HCT116 (cell line): ENCODE results near the gene ADAMTS4. TPM values are rescaled to one million over a fixed set of nuclear protein-coding genes. Genes with fewer than 3 reads are reported as not detected.

Source experiments
- ATAC-seq: fragments of 200-7000 bp; cut with Tn5 transposase; 2 replicates; pipeline ENCODE4 v1.9.1; 2020; ENCODE audit warnings: mild to moderate bottlenecking, moderate library complexity
- BruUV-seq: library from RNA; stranded (reverse); fragments of 400-500 nt; replicated peaks from 2 replicates; lab custom pipeline; 2021; lab: Mats Ljungman, UMichigan
- CTCF ChIA-PET: fragments of 300-600 bp; sonication (Branson Sonifier 250); formaldehyde crosslinking; loops from one replicate; lab custom pipeline; 2021; ENCODE audit warnings: antibody characterized with exemption; lab: Charles Lee
- POLR2A ChIA-PET: fragments of 300-600, 350-600 bp; sonication (Branson Sonifier 250); formaldehyde crosslinking; loops from one replicate; lab custom pipeline; 2021; ENCODE audit warnings: antibody characterized with exemption; lab: Charles Lee
- RAD21 ChIA-PET, 2 experiments: fragments of 300-600 bp; sonication (Branson Sonifier 250); formaldehyde crosslinking; loops; one replicate each; lab custom pipeline; 2023; ENCODE audit warnings: low total read pairs in 2 of 2; ENCODE audit not compliant: uncharacterized antibody in 2 of 2, unreplicated experiment in 2 of 2, low non-redundant PET in 1 of 2; lab: Charles Lee
- DNase-seq: peaks from one replicate; pipeline ENCODE4 v3.0.0-alpha.2; 2010; ENCODE audit warnings: low read depth, low spot score
- H2AFZ ChIP-seq: fragments of 200-600 bp; shearing (Covaris generic), sonication (generic); 2 replicates; pipeline ENCODE4 v1.6.1; 2017; ENCODE audit warnings: low read depth, mixed run types, mixed read lengths, antibody characterized with exemption, low read length; ENCODE audit not compliant: poor library complexity, severe bottlenecking
- H3K27ac ChIP-seq: 2 replicates; pipeline ENCODE4 v1.5.1; 2012; ENCODE audit warnings: low read depth, low read length
- H3K27me3 ChIP-seq: fragments of 200-600 bp; sonication (generic); 2 replicates; pipeline ENCODE4 v1.6.1; 2016; ENCODE audit warnings: mixed run types, low read length, mixed read lengths; ENCODE audit not compliant: insufficient read depth
- H3K36me3 ChIP-seq, 2 experiments: fragments of 200-500 bp in 1 of 2; fragments of 200-600 bp in 1 of 2; sonication (Bioruptor generic) in 1 of 2; sonication (generic) in 1 of 2; 2 replicates each; pipeline versions ENCODE4 v1.5.1 to v1.6.1; 2014 to 2016; ENCODE audit warnings: low read length in 2 of 2, inconsistent platforms in 1 of 2, mixed read lengths in 1 of 2, mixed run types in 1 of 2; ENCODE audit not compliant: insufficient read depth in 2 of 2, control insufficient read depth in 1 of 2
- H3K4me1 ChIP-seq, 2 experiments: fragments of 200-600 bp in 1 of 2; sonication (generic) in 1 of 2; 2 replicates each; pipeline versions ENCODE4 v1.5.1 to v1.6.1; 2012 to 2017; ENCODE audit warnings: low read length in 2 of 2, inconsistent platforms in 1 of 2, mild to moderate bottlenecking in 1 of 2, mixed read lengths in 1 of 2, mixed run types in 1 of 2, moderate library complexity in 1 of 2; ENCODE audit not compliant: insufficient read depth in 2 of 2, control insufficient read depth in 1 of 2
- H3K4me2 ChIP-seq: fragments of 200-600 bp; sonication (generic); 2 replicates; pipeline ENCODE4 v1.6.1; 2017; ENCODE audit warnings: mixed run types, low read length, mixed read lengths
- H3K4me3 ChIP-seq, 2 experiments: fragments of 200-600 bp in 1 of 2; sonication (generic) in 1 of 2; replicated peaks in 1 of 2; 2 replicates each; pipeline ENCODE4 v1.5.1; 2011 to 2016; ENCODE audit warnings: low read length in 2 of 2, control low read depth in 1 of 2, low read depth in 1 of 2, mild to moderate bottlenecking in 1 of 2, mixed read lengths in 1 of 2, mixed run types in 1 of 2
- H3K79me2 ChIP-seq: fragments of 200-600 bp; sonication (generic); 2 replicates; pipeline ENCODE4 v1.6.1; 2017; ENCODE audit warnings: mild to moderate bottlenecking, mixed run types, low read length, moderate library complexity, mixed read lengths; ENCODE audit not compliant: insufficient read depth
- H3K9ac ChIP-seq: fragments of 200-600 bp; sonication (generic); 2 replicates; pipeline ENCODE4 v1.6.1; 2016; ENCODE audit warnings: low read length, mixed read lengths
- H3K9me2 ChIP-seq: fragments of 200-600 bp; sonication (generic), shearing (Covaris generic); 2 replicates; pipeline ENCODE4 v1.6.1; 2017; ENCODE audit warnings: mixed run types, mild to moderate bottlenecking, moderate library complexity; ENCODE audit not compliant: insufficient read depth
- H3K9me3 ChIP-seq, 2 experiments: fragments of 200-500 bp in 1 of 2; fragments of 200-600 bp in 1 of 2; sonication (Bioruptor generic) in 1 of 2; sonication (generic) in 1 of 2; 2 replicates each; pipeline ENCODE4 v1.6.1; 2014 to 2017; ENCODE audit warnings: low read length in 2 of 2, mixed read lengths in 2 of 2, inconsistent platforms in 1 of 2, low read depth in 1 of 2, mild to moderate bottlenecking in 1 of 2, mixed run types in 1 of 2, moderate library complexity in 1 of 2; ENCODE audit not compliant: control insufficient read depth in 1 of 2, insufficient read depth in 1 of 2
- H4K20me1 ChIP-seq: fragments of 200-600 bp; sonication (generic), shearing (Covaris generic); 2 replicates; pipeline ENCODE4 v1.6.1; 2017; ENCODE audit warnings: mixed run types, mild to moderate bottlenecking, moderate library complexity; ENCODE audit not compliant: insufficient read depth
- CEBPB ChIP-seq: IDR thresholded peaks from 2 replicates; pipeline ENCODE4 v1.6.1; 2012; ENCODE audit warnings: low read depth
- FOSL1 ChIP-seq: IDR thresholded peaks from 2 replicates; pipeline ENCODE4 v1.6.1; 2012; ENCODE audit warnings: low read depth
- JUND ChIP-seq: IDR thresholded peaks from 2 replicates; pipeline ENCODE4 v1.6.1; 2012
- RAD21 ChIP-seq: IDR thresholded peaks from 2 replicates; pipeline ENCODE4 v1.6.1; 2012; ENCODE audit warnings: low read depth, mild to moderate bottlenecking
- intact Hi-C: fragments of 100-400 bp; cut with micrococcal nuclease; formaldehyde crosslinking; loops from 2 replicates; pipeline ENCODE4 v1.10.0; 2022
- total RNA-seq: library from RNA; stranded (reverse); gene quantifications from one replicate; pipeline ENCODE4 v1.2.1, GENCODE V29; 2021; ENCODE audit not compliant: unreplicated experiment
- TF ChIP-seq, protein P1 (sequence below), 3 experiments: fragments of 200-600 bp in 1 of 3; sonication (generic) in 1 of 3; IDR thresholded peaks in 2 of 3; conservative IDR thresholded peaks in 1 of 3; 2 replicates each; pipeline ENCODE4 v1.5.1; 2012 to 2017; ENCODE audit warnings: low read depth in 2 of 3, low read length in 2 of 3, antibody characterized with exemption in 1 of 3, borderline replicate concordance in 1 of 3, control low read depth in 1 of 3, mild to moderate bottlenecking in 1 of 3, mixed read lengths in 1 of 3, mixed run types in 1 of 3, moderate library complexity in 1 of 3; ENCODE audit not compliant: insufficient read depth in 1 of 3

Gene ADAMTS4
- total RNA-seq, 1 experiment from 2014 or later = not detected

DNA sequence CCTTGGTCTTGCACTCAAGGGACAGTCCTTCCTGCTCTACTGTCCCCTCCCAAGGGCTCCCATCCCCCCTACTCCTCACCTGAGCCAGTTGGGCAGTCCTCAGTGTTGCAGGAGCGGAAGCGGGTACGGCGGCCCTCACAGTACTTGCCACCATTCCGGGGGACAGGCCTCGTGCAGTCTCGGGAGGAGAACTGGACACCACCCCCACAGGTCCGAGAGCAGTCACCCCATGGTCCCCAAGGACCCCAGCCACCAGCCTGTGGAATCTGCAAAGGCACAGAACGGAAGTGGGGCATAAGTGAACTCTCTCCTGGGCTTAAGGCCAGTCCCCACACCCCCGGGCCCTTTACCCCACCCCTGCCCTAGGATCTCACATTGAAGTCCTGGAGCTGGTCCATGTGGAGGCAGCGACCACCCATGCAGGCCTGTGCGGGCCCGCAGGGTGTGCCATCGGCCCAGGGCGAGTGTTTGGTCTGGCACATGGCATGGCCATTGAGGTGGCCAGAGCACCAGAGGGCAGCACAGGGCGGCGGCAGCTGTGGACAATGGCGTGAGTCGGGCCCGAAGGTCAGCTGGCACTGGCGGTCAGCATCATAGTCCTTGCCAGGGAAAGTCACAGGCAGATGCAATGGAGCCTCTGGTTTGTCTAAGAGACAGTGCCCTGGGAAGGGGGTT lies 5.2 kb downstream of the ADAMTS4 start:
- H3K79me2 ChIP-seq = no peaks in the 10 kb centered on the region
- DNase-seq = no peak
- intact Hi-C loops = no loop called here
- H3K27me3 ChIP-seq = no peaks in the 10 kb centered on the region
- H3K36me3 ChIP-seq = no peaks in the 10 kb centered on the region
- H3K9me3 ChIP-seq = no peaks in the 10 kb centered on the region
- H3K4me2 ChIP-seq = no peak overlapping the region
- BruUV-seq = no TSS peak
- H2AFZ ChIP-seq = no peak overlapping the region
- no peak overlapping the region for H3K9ac ChIP-seq
- no peak for TF ChIP-seq RAD21
- TF ChIP-seq FOSL1 = no peak
- TF ChIP-seq JUND = no peak
- TF ChIP-seq, protein P1, sequence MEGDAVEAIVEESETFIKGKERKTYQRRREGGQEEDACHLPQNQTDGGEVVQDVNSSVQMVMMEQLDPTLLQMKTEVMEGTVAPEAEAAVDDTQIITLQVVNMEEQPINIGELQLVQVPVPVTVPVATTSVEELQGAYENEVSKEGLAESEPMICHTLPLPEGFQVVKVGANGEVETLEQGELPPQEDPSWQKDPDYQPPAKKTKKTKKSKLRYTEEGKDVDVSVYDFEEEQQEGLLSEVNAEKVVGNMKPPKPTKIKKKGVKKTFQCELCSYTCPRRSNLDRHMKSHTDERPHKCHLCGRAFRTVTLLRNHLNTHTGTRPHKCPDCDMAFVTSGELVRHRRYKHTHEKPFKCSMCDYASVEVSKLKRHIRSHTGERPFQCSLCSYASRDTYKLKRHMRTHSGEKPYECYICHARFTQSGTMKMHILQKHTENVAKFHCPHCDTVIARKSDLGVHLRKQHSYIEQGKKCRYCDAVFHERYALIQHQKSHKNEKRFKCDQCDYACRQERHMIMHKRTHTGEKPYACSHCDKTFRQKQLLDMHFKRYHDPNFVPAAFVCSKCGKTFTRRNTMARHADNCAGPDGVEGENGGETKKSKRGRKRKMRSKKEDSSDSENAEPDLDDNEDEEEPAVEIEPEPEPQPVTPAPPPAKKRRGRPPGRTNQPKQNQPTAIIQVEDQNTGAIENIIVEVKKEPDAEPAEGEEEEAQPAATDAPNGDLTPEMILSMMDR (IDR thresholded peaks at IDR 0.05 in 2 of 3, conservative IDR thresholded peaks at IDR 0.05 in 1 of 3; ENCODE audit: borderline replicate concordance in 1 of 3, insufficient read depth in 1 of 3, low read depth in 2 of 3, low read length in 2 of 3) = 0 out of 6 replicates have a peak, but pooled peaks of 1 of the 3 experiments have one; percentile 2
- TF ChIP-seq CEBPB = no peak
- TF ChIP-seq, all 23 proteins: peak for 1
- Histone ChIP-seq H4K20me1 (no peaks in the 10 kb centered on the region), H3K4me3 (no peak overlapping the region), H3K4me1 (peaks cover 4 to 12% of the 10 kb centered on the region in 2 experiments; a peak in 2 of 4 replicates), H3K9me2 (no peaks in the 10 kb centered on the region), H3K27ac (no peak overlapping the region)
- RAD21 ChIA-PET = no interaction called here
- ATAC-seq = no peak
- POLR2A ChIA-PET = interaction anchor here (0.6 to 2.2 kb wide), 2 partner anchors 9 to 13 kb away, joined by 3 to 9 read pairs; partner anchors contain the start of gene NDUFS2
- CTCF ChIA-PET = interaction anchor here (0.6 to 1.6 kb wide), 2 partner anchors 32 to 188 kb away, joined by 3 to 7 read pairs; partner anchors contain the start of gene TOMM40L
